ENCODE data around the gene BEST2.

The BEST2 gene

DNA sequence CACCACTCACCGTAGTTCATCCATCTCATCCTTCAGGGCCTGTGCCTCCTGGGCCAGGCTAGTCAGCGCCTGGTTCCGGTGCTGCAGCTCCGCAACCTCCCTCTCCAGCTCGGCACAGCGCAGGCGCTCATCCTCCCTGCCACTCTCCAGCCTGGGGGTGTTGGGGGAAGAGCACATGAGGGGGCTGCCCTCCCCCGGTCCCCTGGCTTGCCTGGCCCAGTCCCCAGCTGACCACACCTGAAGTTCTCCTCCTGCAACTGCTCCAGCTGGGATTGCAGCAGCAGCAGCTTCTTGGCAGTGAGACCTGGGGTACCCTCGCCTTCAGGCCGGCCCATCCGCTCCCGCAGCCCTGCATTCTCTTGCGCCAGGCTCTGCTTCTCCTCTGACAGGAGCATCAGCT is 19.3 kb downstream of the BEST2 start:
- no peak for DNase-seq (ENCODE audit: low spot score)

DNA sequence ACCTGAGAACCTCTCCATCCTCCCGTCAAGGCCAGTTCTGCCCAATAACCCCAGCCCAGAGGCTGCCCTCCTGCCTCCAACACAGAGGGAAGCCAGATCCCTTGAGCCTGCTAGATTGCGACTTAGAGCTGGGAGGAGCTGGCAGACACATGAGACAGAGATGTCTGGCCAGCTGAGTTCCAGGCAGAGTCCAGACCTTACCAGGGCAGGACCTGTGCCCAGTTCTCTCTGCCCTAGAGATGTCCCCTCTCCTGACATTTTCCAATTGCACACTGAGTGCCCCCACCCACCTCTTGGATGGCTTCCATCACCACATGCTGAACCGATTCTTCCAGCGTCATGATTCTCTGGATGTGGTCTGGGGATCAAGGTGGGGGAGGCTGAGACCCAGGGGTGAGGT is 20.7 kb downstream of the BEST2 start:
- DNase-seq (ENCODE audit: low spot score) = no peak

DNA sequence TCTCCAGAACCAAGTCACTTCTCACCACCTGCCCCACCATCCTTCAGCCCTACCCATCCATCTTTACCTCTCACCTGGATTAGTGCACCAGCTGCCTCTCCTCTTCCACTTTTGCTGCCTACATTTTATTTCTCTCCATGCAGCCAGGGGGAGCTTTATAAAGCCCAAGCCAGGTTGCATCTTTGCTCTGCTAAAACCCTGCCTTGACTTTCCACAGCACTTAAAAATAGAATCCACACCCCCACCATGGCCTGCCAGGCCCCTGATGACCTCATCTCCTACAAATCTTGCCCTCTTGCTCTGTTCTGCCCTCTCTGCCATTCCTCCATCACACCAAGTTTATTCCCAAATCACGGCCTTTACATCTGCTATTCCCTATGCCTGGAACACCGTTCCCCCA is 22.0 kb downstream of the BEST2 start:
- DNase-seq (ENCODE audit: low spot score) = peak; percentile 64

DNA sequence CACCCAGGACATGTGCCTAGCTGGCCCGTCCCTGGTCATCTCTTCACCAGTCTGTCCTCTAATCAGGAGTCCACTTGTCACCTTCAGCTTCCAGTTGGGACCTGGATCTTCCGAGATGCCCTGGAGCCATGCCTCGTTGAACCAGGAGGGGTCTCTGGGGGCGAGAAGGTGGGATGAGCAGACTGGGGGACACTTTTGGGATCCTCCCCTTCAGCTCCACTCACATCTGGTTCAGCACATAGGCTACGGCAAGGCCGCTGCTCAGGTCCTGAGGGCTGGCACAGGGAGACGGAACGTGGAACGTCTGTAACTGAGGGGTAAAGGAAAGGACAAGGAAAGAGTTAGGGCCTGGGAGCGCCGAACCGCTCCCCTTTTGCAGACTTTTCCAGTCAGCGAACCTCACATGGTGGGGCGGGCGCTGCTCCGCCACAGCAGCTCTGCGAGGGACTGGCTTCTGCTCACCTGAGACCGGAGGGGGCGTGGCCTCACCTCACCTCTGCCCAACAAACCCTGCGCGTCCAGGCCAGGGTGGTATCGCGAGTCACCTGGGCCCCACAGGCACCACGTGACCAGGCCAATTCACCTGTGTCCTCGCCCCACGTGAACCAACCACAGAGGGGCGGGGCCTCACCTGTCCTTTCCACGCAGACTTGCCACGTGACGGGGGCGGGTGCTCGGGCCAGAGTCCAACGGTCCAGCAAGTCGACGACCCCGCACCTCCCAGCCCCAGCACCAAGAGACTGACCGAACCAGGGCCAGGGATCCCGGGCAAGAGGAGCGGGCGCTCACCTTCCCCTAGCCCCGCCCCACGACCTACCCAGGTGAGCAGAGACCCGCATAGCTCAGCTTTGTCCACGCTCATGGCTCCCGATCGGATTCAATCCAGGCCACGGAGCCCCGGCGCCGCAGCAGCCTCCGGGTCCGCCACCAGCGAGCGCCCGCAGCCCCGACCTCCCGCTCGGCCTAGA is 23.3 kb downstream of the BEST2 start, which contains the start of gene HOOK2:
Gene HOOK2 (minus strand): TSS at position 965 of the 968 bp plus-strand sequence. CDS start 103 bp downstream, at position 862.
- no peak for DNase-seq (ENCODE audit: low spot score)

DNA sequence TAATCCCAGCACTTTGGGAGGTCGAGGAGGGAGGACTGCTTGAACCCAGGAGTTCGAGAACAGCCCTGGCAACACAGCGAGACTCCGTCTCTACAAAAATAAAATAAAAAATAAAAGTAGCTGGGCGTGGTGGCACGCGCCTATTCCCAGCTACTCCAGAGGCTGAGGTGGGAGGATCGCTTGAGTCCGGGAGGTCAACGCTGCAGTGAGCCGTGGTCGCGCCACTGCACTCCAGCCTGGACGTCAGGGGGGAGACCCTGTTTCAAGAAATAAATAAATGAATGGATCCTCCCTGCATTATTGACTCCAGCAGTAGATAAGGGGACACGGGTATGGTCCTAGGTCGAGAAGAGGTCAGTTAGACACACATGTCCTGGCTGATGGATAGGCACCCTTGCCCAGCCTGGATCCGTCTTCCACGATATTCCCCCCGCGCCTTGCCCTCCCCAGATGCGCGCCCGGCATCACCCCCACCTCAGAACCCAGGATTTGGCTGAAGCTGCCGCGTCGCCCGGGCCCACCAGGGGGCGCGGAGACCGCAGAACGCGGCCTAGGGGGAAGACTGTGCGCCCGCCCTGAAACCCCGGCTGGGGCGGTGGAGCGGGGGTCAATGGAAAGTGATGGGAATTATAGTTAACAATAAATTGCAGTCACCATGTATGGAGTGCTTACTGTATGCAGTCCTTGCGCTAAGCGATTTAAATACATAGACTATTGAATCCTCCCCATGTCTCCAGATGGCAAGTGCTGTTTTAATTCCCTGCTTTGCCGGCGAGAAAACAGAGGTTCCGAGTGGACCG is 25.8 kb downstream of the BEST2 start:
- DNase-seq (ENCODE audit: low spot score) = peak; percentile 83

DNA sequence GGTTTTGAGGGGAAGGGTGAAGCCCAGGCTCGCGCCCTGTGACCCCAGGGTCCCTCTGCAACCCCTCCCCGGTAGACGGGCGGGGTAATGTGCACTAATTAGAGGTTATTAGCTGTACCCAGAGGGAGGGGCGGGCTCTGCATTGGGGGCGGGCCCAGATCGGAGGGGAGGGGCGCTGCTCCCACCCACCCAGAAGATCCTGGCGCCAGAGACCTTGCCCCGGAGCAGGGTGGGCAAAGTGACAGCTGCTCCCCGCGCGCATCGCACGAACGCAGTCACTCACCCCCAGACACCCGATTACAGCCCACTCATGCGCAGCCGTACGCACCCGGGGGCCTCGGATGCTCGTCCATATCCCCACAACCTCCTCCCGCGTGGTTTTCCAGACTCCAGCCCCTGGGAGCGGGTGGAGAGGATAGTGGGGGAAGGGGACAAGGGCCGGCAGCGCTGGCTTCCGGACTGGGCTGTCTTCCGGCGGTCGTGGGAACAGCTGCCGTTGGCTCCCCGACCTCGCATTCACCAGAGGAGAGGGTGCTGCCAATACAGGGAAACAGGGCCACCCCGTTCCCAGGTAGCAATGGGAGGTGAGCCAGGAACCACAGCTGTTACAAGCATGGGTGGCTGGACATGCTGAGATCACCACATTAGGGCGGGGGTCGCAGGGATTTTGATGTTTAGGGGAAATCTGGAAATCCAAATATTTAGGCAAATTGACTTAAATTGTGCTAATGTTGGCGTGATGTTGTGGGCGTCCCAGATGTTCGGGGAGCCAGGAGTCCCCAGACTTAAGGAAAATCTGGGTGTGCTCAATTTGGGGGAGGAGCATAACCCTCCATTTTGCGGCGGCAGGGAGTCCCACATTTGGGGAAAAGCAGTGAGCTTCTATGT is 26.7 kb downstream of the BEST2 start:
- peak; percentile 67 for DNase-seq (ENCODE audit: low spot score)

DNA sequence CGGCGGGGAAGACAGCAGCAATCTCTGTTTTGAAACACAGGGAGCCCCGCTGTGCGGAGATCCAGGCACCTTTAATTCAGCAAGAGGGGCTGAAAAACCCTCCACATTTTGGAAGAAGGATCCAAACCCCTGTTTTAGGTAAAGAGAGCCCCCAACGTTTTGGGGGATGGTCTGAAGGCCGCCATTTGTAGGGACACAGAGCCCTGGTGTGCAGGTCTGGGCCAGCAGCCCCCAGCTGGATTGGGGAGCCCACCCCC is 27.2 kb downstream of the BEST2 start:
- DNase-seq (ENCODE audit: low spot score) = no peak

DNA sequence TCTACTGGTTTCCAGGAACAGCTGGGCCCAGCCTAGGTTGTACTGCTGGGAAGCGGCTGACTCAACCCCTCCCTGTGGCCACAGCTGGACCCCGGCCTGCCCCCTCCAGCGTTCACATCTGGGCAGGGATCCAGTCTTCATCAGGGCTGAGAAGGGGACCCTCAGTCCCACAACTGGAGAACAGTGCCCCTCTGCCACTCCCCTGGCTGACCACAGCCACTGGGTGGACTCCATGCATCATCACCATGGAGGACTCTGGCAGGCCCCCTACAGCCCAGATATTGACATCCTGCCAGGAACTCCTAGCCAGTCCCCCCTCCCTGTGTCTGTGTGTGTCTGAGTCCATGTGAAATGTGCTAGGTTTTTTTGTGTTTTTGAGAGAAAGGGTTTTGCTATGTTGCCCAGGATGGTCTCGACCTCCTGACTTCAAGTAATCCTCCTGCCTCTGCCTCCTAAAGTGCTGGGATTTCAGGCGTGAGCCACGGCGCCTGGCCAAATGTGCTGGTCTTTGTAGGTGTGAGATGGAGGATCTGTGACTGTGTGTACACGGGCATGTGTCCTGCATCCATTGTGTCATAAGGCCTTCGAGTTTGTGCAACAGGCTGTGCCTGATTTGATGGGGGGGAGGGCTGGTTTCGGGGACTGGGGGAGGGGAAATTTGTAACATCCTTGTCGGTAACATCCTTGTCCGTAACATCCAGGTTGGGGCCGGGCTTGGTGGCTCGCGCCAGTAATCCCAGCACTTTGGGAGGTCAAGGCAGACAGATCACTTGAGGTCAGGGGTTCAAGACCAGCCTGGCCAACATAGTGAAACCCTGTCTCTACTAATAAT is 27.8 kb downstream of the BEST2 start:
- peak; percentile 50 for DNase-seq (ENCODE audit: low spot score)

DNA sequence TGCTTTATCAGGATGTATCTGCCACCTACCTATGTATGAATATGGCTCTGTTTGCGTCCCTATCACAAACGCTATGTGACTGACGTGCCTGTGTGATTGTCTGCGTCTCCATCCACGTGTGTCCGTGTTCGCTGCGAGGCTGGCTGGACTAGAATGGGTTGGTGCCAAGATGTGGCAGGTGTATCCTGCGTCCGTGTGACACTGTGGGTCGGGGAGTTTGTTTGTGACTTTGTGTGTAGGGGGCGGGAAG is 30.5 kb downstream of the BEST2 start:
- no peak for DNase-seq (ENCODE audit: low spot score)

DNA sequence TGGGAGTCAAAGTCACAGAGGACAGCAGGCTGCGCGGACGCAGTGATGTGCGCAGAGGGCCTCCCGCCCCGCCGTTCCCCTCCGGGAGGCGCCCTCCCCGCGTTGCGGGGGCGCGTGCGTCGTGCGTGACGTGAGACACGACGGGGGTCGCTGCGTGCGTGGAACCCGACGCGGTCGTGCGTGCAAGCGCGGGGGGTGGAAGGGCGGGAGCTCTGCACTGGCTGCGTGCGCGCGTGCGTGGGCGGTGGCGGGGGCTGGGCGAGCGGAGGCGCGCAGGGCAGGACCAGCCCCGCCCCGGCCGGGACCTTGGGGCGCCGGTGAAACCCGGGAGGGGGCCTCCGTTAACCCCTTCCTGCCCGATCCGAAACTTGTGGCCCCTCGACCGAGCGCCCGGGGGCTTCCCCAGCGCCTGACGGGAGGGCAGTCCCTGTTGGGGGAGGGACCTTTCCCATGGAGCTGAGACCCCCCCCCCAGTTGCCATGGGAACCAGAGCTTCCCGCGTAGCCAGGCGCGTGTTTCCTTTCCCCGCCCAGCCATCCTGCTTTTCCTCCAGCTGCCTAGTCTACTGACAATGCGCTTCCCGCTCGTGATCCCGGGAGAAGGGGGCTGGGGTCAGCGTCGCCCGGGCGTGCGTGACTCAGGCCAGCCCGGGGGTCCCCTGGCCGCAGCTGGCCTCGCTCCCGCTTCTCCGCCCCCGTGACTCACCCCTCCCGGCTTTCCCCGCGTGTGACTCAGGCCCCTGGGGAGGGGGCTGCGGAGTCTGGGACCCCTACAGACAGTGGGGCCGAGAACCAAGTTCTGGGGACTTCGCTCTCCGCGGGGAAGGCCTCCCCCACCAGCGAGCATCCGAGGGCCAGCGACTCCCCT is 31.1 kb downstream of the BEST2 start:
- peak; percentile 87 for DNase-seq (ENCODE audit: low spot score)

DNA sequence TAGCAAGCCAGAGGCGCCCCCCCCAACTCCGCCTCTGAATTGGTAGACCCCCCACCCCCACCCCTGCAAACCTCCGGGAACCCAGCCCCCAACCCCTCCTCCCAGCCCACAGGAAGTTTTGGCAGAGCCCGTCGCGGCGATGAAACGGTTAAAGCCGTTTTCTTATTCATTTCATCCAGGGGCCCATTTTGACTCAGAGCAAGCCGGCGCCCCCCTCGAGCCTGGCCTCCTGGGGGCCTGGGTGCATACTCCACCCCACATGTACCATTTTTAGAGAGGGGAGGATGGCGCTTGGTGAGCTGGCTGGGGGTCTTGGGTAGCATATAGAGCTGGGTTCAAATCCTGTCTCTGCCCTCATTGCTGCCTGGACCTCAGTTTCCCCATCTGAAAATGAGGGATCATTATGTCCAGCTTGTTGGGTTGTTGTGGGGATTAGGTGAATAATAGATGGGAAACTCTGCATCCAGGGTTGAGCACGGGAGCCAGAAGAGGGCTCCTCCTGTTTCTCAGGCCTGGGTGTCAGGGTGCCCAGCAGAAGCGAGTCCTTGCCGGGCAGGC is 31.8 kb downstream of the BEST2 start:
- DNase-seq (ENCODE audit: low spot score) = no peak

DNA sequence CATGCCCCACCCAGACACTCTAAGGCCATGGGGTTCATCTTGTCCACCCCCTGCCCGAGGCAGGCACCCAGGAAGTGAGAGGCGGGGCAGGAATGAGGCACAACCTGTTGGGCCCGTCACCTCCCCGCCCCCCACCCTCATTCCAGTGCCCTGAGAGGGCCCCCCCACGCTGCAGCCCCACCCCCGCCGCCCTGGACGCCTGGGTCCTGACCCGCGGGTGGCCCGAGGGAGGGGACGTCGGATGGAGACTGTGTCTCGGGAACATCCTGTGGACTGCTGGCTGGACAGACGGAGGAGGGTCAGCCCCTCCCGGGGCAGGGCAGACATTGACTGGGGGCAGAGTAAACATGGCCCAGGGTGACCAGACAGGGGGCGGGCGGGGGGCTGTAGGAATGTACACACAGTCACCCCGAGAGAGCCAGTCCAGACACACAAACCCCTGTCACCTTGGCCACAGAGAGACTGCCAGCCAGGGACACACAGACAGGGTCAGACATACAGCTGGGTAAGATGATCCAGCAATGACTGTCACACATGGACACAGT is 32.3 kb downstream of the BEST2 start:
- no peak for DNase-seq (ENCODE audit: low spot score)

DNA sequence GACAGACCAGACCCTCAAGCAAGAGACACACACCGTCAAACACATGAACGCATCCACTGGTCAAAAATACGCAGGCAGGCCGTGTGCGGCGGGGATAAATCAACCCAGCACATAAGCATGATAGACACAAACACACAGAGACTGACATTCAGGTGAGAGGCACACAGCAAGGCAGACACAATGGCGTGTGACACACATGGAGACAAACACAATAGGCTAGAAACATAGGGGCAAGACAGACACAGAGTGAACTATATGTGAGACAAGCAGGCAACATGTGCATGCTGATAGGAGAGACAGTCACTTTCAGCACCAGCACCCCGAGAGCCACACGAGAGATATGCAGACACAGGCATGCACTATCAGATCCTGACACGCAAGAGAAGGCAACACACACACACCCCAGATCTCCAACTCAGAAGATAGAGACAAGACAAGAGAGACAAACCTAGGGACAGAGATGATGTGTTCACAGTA is 32.8 kb downstream of the BEST2 start:
- no peak for DNase-seq (ENCODE audit: low spot score)

DNA sequence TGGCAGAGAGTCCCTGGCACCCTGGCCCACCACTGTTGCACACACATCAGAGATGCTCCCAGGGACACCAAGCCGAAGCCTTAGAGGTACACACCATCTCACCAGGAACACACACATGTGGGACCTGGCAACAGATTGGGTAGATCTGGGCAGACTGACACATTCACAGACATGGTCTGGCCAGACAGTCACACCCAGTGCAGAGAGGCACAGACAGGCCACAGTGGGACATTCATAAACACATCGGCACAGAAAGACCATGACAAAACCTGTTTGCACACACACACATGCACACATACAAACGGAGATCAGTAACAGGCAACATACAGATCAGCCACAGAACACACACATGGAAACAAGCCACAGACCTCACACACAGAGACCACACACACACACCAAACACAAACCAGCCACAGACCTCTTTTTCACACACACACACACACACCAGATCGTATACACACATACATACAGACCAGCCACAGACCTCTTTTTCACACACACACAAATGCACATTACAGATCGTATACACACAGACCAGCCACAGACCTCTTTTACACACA is 33.4 kb downstream of the BEST2 start:
- no peak for DNase-seq (ENCODE audit: low spot score)

DNA sequence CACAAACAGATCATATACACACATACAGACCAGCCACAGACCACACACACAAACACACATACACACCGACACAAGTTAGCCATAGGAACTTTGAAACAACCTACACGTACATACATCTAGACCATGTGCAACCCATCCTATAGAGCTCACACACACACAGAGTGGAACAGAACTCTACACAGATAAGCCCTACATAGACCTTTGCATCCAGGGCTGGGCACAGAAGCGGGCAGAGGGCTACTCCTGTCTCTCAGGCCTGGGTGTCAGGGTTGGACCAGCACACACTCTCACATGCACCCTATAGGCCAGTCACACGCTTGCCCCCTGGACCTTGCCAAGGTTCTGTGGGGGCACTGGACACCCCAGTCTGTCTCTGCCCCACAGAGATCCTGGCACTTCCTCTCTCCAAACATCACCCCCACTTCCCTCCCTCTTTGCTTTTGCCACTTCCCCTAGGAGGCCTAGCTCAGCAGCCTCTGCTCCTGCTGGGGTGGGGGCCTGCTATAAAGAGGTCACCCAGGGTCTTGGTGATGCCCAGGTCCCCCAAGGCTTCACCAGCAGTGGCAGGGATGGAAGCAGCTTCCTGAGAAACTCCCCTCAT is 33.9 kb downstream of the BEST2 start:
- no peak for DNase-seq (ENCODE audit: low spot score)

DNA sequence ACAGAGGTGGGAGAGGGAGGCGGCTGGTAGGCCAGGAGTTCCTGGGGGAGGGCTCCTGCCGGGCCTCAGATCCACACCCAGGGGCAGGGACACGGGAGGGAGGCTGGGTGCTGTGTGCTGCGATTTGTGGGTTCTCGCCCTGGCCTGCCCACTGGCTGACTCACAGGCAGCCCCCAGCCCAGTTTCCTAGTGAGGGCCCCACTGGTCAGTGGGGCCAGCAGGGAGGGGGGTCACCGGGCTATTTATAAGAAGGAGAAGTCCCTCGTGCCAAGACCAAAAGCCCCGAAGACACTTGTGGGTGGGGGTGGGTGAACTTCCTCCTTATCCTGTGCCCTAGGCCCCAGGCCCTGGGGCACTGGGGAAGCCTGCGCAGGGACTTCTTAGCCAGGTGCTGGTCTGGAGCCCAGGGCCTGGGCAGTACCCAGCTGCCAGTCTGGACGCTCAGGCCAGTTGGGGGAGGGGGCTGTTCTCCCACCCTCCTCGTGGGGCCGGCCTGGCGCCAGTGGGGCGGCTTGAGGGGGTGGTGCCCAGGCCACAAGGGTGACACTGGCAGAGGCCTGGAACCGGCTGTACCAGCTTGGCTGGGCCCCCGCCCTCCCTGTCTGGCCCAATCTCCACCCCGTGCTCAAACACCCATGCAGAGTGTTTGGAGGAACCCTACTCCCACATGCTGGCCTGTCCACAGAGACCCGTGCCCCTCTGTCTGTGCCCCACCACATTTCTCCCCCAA is 34.7 kb downstream of the BEST2 start:
- DNase-seq (ENCODE audit: low spot score) = no peak

DNA sequence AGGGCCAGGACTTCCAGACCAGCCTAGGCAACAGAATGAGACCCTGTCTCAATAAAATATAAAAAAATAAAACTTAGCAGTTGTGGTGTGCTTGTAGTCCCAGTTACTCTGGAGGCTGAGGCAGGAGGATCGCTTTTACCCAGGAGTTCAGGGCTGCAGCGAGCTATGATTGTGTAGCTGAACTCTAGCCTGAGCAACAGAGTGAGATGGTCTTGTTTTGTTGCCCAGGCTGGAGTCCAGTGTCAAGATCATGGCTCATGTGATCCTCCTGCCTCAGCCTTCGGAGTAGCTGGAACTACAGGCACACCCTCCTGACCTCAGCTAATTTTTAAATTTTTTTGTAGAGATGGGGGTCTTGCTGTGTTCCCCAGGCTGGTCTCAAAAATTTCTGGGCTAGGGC is 35.4 kb downstream of the BEST2 start:
- DNase-seq (ENCODE audit: low spot score) = no peak

DNA sequence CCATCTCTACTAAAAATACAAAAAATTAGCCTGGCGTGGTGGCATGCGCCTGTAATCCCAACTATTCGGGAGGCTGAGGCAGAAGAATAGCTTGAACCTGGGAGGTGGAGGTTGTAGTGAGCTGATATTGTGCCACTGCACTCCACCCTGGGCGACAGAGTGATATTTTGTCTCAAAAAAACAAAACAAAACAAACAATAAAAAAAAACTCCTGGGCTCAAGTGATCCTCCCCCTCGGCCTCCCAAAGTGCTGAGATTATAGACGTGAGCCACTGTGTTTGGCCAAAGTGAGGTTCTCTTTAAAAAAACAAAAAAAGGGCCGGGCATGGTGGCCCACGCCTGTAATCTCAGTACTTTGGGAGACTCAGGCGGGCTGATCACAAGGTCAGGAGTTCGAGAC is 35.9 kb downstream of the BEST2 start:
- no peak for DNase-seq (ENCODE audit: low spot score)

All from AG20443 (cell line).